SK-N-SH (cell line): ENCODE results near the gene EML5. TPM values are rescaled to one million over a fixed set of nuclear protein-coding genes. Genes with fewer than 3 reads are reported as not detected.

Source experiments
- CTCF ChIA-PET: fragments of 300-600, 350-600 bp; formaldehyde crosslinking; extraction: SDS; loops from one replicate; lab custom pipeline; 2021; lab: Yijun Ruan, JAX
- POLR2A ChIA-PET: fragments of 350-600 bp; sonication (Branson Sonifier 250); formaldehyde crosslinking; extraction: SDS; loops from one replicate; lab custom pipeline; 2020; ENCODE audit warnings: antibody characterized with exemption, inconsistent platforms; lab: Yijun Ruan, JAX
- DNase-seq: peaks from one replicate; pipeline ENCODE4 v3.0.0; 2012
- H2AFZ ChIP-seq: fragments of 200-600 bp; sonication (generic); 2 replicates; pipeline ENCODE4 v1.8.1; 2016; ENCODE audit warnings: antibody characterized with exemption, mild to moderate bottlenecking, low read depth
- H3F3A ChIP-seq: fragments of 200-600 bp; sonication (generic); replicated peaks from 2 replicates; pipeline ENCODE3; 2016; ENCODE audit warnings: antibody characterized with exemption, mild to moderate bottlenecking; ENCODE audit not compliant: insufficient read depth
- H3K27ac ChIP-seq, 2 experiments: fragments of 200-500 bp in 1 of 2; fragments of 200-600 bp in 1 of 2; sonication (Bioruptor generic) in 1 of 2; sonication (generic), shearing (Covaris generic) in 1 of 2; 2 replicates each; pipeline versions ENCODE4 v1.5.1 to v1.6.1; 2014 to 2016; ENCODE audit warnings: low read depth in 2 of 2, inconsistent platforms in 1 of 2, low read length in 1 of 2, mild to moderate bottlenecking in 1 of 2, mixed read lengths in 1 of 2
- H3K27me3 ChIP-seq: fragments of 200-600 bp; sonication (generic), shearing (Covaris generic); 2 replicates; pipeline ENCODE4 v1.6.1; 2016; ENCODE audit warnings: mixed run types; ENCODE audit not compliant: insufficient read depth
- H3K36me3 ChIP-seq, 2 experiments: fragments of 200-500 bp in 1 of 2; fragments of 200-600 bp in 1 of 2; sonication (Bioruptor generic) in 1 of 2; sonication (generic) in 1 of 2; replicated peaks in 1 of 2; 2 replicates each; pipeline versions ENCODE3 to v1.5.1; 2014 to 2016; ENCODE audit warnings: low read length in 1 of 2, mild to moderate bottlenecking in 1 of 2; ENCODE audit not compliant: insufficient read depth in 2 of 2, control insufficient read depth in 1 of 2
- H3K4me1 ChIP-seq, 2 experiments: fragments of 200-500 bp in 1 of 2; fragments of 200-600 bp in 1 of 2; sonication (Bioruptor generic) in 1 of 2; sonication (generic), shearing (Covaris generic) in 1 of 2; 2 replicates each; pipeline versions ENCODE4 v1.5.1 to v1.6.1; 2014 to 2016; ENCODE audit warnings: low read depth in 1 of 2, low read length in 1 of 2, mixed run types in 1 of 2; ENCODE audit not compliant: insufficient read depth in 2 of 2, control insufficient read depth in 1 of 2
- H3K4me2 ChIP-seq: fragments of 200-600 bp; sonication (generic), shearing (Covaris generic); 2 replicates; pipeline ENCODE4 v1.6.1; 2017; ENCODE audit warnings: mixed run types
- H3K4me3 ChIP-seq, 2 experiments: fragments of 200-500 bp in 1 of 2; fragments of 200-600 bp in 1 of 2; sonication (Bioruptor generic) in 1 of 2; sonication (generic), shearing (Covaris generic) in 1 of 2; 2 replicates each; pipeline versions ENCODE4 v1.5.1 to v1.8.1; 2014 to 2016; ENCODE audit warnings: low read depth in 2 of 2, inconsistent platforms in 1 of 2, low read length in 1 of 2, mild to moderate bottlenecking in 1 of 2, mixed read lengths in 1 of 2, moderate library complexity in 1 of 2
- H3K79me2 ChIP-seq: fragments of 200-600 bp; sonication (generic); 2 replicates; pipeline ENCODE4 v1.8.1; 2017; ENCODE audit warnings: mild to moderate bottlenecking; ENCODE audit not compliant: insufficient read depth
- H3K9ac ChIP-seq: fragments of 200-600 bp; sonication (generic); 2 replicates; pipeline ENCODE4 v1.6.1; 2017; ENCODE audit warnings: mixed run types
- H3K9me2 ChIP-seq: fragments of 200-600 bp; sonication (generic); 2 replicates; pipeline ENCODE4 v1.6.1; 2017; ENCODE audit warnings: mixed run types
- H3K9me3 ChIP-seq: fragments of 200-600 bp; sonication (generic); 2 replicates; pipeline ENCODE4 v1.6.1; 2017; ENCODE audit warnings: mixed run types, mild to moderate bottlenecking, moderate library complexity
- H4K20me1 ChIP-seq: fragments of 200-600 bp; sonication (generic); 2 replicates; pipeline ENCODE4 v1.6.1; 2017; ENCODE audit warnings: mild to moderate bottlenecking, mixed run types; ENCODE audit not compliant: insufficient read depth
- CHD2 ChIP-seq: fragments of 150-350 bp; IDR thresholded peaks from 2 replicates; pipeline ENCODE4 v1.6.1; 2018; ENCODE audit warnings: low read length; ENCODE audit not compliant: partially characterized antibody
- EZH2phosphoT487 ChIP-seq: fragments of 200-600 bp; sonication (generic); IDR thresholded peaks from 2 replicates; pipeline ENCODE4 v1.6.1; 2017; ENCODE audit warnings: low read depth, mixed run types, mild to moderate bottlenecking, antibody characterized with exemption, moderate library complexity, borderline replicate concordance
- FOXJ3 ChIP-seq: sonication (generic); formaldehyde crosslinking; IDR thresholded peaks from 2 replicates; pipeline ENCODE4 v1.5.1; 2020; ENCODE audit warnings: mild to moderate bottlenecking, missing genetic modification reagents
- FOXM1 ChIP-seq: IDR thresholded peaks from 2 replicates; pipeline ENCODE4 v1.4.0; 2012; ENCODE audit warnings: low read depth, mild to moderate bottlenecking
- GABPA ChIP-seq: IDR thresholded peaks from 2 replicates; pipeline ENCODE4 v1.4.0; 2012; ENCODE audit warnings: low read depth, mild to moderate bottlenecking
- MEF2A ChIP-seq: IDR thresholded peaks from 2 replicates; pipeline ENCODE4 v1.4.0; 2012; ENCODE audit warnings: low read depth, borderline replicate concordance
- MXI1 ChIP-seq: IDR thresholded peaks from 2 replicates; pipeline ENCODE4 v1.6.1; 2012; ENCODE audit warnings: mild to moderate bottlenecking, low read depth, low read length, improper control_type of control experiment
- NFIC ChIP-seq: IDR thresholded peaks from 2 replicates; pipeline ENCODE4 v1.4.0; 2012; ENCODE audit warnings: borderline replicate concordance
- RAD21 ChIP-seq: IDR thresholded peaks from 2 replicates; pipeline ENCODE4 v1.6.1; 2012; ENCODE audit warnings: mild to moderate bottlenecking, low read length
- RCOR1 ChIP-seq: fragments of 150-350 bp; IDR thresholded peaks from 2 replicates; pipeline ENCODE4 v1.6.1; 2017; ENCODE audit warnings: antibody characterized with exemption, low read length
- RFX5 ChIP-seq: IDR thresholded peaks from 2 replicates; pipeline ENCODE4 v1.6.1; 2012; ENCODE audit warnings: mild to moderate bottlenecking, improper control_type of control experiment, low read length
- RXRA ChIP-seq: IDR thresholded peaks from 2 replicates; pipeline ENCODE4 v1.4.0; 2012; ENCODE audit warnings: low read depth, mild to moderate bottlenecking, borderline replicate concordance
- SMC3 ChIP-seq: IDR thresholded peaks from 2 replicates; pipeline ENCODE4 v1.6.1; 2012; ENCODE audit warnings: low read depth, low read length, improper control_type of control experiment
- TAF1 ChIP-seq: IDR thresholded peaks from 2 replicates; pipeline ENCODE4 v1.6.1; 2012; ENCODE audit warnings: low read depth, mild to moderate bottlenecking, low read length, moderate library complexity, borderline replicate concordance
- TEAD4 ChIP-seq: IDR thresholded peaks from 2 replicates; pipeline ENCODE4 v1.4.0; 2012; ENCODE audit warnings: mild to moderate bottlenecking, borderline replicate concordance; ENCODE audit not compliant: insufficient read depth
- whole genome bisulfite sequencing: methylation state at CpG from one replicate; pipeline ENCODE4 v1.1.6; 2017; ENCODE audit warnings: low lambda C conversion rate; 5-methylcytosine and 5-hydroxymethylcytosine counted together
- polyA plus RNA-seq, 3 experiments: library from polyadenylated mRNA; depleted of rRNA; stranded (reverse); fragments of >200 nt; gene quantifications; 2 replicates each; pipeline ENCODE4 v1.2.3, GENCODE V29; 2012
- TF ChIP-seq, protein P1 (sequence below): fragments of 150-350 bp; IDR thresholded peaks from 2 replicates; pipeline ENCODE4 v1.6.1; 2017; ENCODE audit warnings: antibody characterized with exemption, low read length, low read depth, borderline replicate concordance
- TF ChIP-seq, protein P2 (sequence below): fragments of 200-600 bp; sonication (generic); IDR thresholded peaks from 2 replicates; pipeline ENCODE4 v1.6.1; 2017; ENCODE audit warnings: antibody characterized with exemption, mild to moderate bottlenecking, moderate library complexity
- TF ChIP-seq, protein P3 (sequence below): IDR thresholded peaks from 2 replicates; pipeline ENCODE4 v1.4.0; 2012; ENCODE audit warnings: low read depth, borderline replicate concordance
- TF ChIP-seq, protein P4 (sequence below): IDR thresholded peaks from 2 replicates; pipeline ENCODE4 v1.4.0; 2012; ENCODE audit warnings: low read depth, borderline replicate concordance
- TF ChIP-seq, protein P5 (sequence below): IDR thresholded peaks from 2 replicates; pipeline ENCODE4 v1.6.1; 2012; ENCODE audit warnings: mild to moderate bottlenecking, low read depth, low read length, moderate library complexity

The EML5 gene
- polyA plus RNA-seq, 1 of the 3 experiments (the other 2 are of a cell fraction): 0.23 TPM

DNA sequence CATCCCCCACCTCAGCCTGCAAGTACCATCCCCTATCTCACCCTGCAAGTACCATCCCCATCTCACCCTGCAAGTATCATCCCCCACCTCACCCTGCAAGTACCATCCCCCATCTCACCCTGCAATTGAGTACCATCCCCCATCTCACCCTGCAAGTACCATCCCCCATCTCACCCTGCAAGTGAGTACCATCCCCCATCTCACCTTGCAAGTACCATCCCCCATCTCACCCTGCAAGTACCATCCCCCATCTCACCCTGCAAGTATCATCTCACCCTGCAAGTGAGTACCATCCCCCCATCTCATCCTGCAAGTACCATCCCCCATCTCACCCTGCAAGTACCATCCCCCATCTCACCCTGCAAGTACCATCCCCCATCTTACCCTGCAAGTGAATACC, 184.9 kb downstream of the EML5 start (continued):
- TF ChIP-seq EZH2phosphoT487: no peak
- no peak for TF ChIP-seq RCOR1
- TF ChIP-seq RAD21: no peak
- TF ChIP-seq MXI1: no peak

DNA sequence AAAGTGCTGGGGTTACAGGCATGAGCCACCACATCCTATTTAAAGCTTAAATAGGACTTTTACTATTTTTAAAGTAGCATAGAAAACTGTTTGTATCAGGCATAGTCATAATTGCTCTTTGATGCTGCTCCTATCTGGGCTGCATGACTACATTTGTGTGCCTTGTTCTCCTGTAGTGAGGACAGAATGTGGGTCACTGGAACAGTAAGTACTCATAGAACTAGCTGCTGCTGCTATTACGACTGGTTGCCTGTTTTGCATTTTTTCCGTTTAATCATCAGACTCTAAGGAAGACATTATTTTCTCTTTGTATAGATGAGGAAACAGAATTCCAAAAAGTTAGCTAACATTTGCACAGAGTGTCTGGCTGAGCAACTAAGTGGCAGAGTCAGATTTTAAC, 187.2 kb downstream of the EML5 start:
- ChIA-PET CTCF (interaction anchor here (0.6 to 1.6 kb wide), 2 partner anchors 11 to 122 kb away, joined by 3 to 5 read pairs; no protein-coding TSS in a partner anchor), POLR2A (no interaction called here)
- Histone ChIP-seq H3K4me2 (no peak overlapping the region), H3K36me3 (peaks cover 80 to 87% of the 10 kb centered on the region in 2 experiments), H3K27me3 (no peaks in the 10 kb centered on the region), H3K9ac (no peak overlapping the region), H3F3A (no peaks in the 10 kb centered on the region), H4K20me1 (no peaks in the 10 kb centered on the region), H3K79me2 (peaks cover 3% of the 10 kb centered on the region), H3K9me2 (no peaks in the 10 kb centered on the region), H3K4me3 (no peak overlapping the region), H3K27ac (no peak overlapping the region), H2AFZ (no peak overlapping the region), H3K9me3 (no peaks in the 10 kb centered on the region), H3K4me1 (peaks cover 0 to 2% of the 10 kb centered on the region in 2 experiments; a peak in 1 of 4 replicates)
- DNase-seq: no peak
- 83% methylated on average over 2 of the region's 2 CpGs for WGBS
- TF ChIP-seq, protein P1, sequence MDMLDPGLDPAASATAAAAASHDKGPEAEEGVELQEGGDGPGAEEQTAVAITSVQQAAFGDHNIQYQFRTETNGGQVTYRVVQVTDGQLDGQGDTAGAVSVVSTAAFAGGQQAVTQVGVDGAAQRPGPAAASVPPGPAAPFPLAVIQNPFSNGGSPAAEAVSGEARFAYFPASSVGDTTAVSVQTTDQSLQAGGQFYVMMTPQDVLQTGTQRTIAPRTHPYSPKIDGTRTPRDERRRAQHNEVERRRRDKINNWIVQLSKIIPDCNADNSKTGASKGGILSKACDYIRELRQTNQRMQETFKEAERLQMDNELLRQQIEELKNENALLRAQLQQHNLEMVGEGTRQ: no peak
- TF ChIP-seq, protein P2, sequence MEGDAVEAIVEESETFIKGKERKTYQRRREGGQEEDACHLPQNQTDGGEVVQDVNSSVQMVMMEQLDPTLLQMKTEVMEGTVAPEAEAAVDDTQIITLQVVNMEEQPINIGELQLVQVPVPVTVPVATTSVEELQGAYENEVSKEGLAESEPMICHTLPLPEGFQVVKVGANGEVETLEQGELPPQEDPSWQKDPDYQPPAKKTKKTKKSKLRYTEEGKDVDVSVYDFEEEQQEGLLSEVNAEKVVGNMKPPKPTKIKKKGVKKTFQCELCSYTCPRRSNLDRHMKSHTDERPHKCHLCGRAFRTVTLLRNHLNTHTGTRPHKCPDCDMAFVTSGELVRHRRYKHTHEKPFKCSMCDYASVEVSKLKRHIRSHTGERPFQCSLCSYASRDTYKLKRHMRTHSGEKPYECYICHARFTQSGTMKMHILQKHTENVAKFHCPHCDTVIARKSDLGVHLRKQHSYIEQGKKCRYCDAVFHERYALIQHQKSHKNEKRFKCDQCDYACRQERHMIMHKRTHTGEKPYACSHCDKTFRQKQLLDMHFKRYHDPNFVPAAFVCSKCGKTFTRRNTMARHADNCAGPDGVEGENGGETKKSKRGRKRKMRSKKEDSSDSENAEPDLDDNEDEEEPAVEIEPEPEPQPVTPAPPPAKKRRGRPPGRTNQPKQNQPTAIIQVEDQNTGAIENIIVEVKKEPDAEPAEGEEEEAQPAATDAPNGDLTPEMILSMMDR: no peak
- TF ChIP-seq FOXJ3 (CRISPR knock-in tag) (no peak), GABPA (no peak), TEAD4 (no peak), NFIC (no peak), TAF1 (no peak), RFX5 (no peak), FOXM1 (no peak), MEF2A (no peak), SMC3 (no peak), RAD21 (no peak), CHD2 (no peak), RXRA (no peak)
- TF ChIP-seq, protein P3, sequence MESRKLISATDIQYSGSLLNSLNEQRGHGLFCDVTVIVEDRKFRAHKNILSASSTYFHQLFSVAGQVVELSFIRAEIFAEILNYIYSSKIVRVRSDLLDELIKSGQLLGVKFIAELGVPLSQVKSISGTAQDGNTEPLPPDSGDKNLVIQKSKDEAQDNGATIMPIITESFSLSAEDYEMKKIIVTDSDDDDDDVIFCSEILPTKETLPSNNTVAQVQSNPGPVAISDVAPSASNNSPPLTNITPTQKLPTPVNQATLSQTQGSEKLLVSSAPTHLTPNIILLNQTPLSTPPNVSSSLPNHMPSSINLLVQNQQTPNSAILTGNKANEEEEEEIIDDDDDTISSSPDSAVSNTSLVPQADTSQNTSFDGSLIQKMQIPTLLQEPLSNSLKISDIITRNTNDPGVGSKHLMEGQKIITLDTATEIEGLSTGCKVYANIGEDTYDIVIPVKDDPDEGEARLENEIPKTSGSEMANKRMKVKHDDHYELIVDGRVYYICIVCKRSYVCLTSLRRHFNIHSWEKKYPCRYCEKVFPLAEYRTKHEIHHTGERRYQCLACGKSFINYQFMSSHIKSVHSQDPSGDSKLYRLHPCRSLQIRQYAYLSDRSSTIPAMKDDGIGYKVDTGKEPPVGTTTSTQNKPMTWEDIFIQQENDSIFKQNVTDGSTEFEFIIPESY: no peak
- TF ChIP-seq, protein P4, sequence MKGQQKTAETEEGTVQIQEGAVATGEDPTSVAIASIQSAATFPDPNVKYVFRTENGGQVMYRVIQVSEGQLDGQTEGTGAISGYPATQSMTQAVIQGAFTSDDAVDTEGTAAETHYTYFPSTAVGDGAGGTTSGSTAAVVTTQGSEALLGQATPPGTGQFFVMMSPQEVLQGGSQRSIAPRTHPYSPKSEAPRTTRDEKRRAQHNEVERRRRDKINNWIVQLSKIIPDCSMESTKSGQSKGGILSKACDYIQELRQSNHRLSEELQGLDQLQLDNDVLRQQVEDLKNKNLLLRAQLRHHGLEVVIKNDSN: no peak
- TF ChIP-seq, protein P5, sequence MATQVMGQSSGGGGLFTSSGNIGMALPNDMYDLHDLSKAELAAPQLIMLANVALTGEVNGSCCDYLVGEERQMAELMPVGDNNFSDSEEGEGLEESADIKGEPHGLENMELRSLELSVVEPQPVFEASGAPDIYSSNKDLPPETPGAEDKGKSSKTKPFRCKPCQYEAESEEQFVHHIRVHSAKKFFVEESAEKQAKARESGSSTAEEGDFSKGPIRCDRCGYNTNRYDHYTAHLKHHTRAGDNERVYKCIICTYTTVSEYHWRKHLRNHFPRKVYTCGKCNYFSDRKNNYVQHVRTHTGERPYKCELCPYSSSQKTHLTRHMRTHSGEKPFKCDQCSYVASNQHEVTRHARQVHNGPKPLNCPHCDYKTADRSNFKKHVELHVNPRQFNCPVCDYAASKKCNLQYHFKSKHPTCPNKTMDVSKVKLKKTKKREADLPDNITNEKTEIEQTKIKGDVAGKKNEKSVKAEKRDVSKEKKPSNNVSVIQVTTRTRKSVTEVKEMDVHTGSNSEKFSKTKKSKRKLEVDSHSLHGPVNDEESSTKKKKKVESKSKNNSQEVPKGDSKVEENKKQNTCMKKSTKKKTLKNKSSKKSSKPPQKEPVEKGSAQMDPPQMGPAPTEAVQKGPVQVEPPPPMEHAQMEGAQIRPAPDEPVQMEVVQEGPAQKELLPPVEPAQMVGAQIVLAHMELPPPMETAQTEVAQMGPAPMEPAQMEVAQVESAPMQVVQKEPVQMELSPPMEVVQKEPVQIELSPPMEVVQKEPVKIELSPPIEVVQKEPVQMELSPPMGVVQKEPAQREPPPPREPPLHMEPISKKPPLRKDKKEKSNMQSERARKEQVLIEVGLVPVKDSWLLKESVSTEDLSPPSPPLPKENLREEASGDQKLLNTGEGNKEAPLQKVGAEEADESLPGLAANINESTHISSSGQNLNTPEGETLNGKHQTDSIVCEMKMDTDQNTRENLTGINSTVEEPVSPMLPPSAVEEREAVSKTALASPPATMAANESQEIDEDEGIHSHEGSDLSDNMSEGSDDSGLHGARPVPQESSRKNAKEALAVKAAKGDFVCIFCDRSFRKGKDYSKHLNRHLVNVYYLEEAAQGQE: no peak
